ENCODE results near the gene ZCCHC24. TPM values are rescaled to one million over a fixed set of nuclear protein-coding genes. Genes with fewer than 3 reads are reported as not detected.

The ZCCHC24 gene
- total RNA-seq, 1 experiment from 2014 or later = 3.1 TPM

- no peaks in the 10 kb centered on the region; the same call in 1 of the 2 replicates for H3K9me3 ChIP-seq
- no peaks in the 10 kb centered on the region for H3K27me3 ChIP-seq (replicated peaks; ENCODE audit: control insufficient read depth, insufficient read depth, low read length)
- intact Hi-C loops (cut with micrococcal nuclease; ENCODE audit: unreplicated experiment) = no loop called here
- CTCF ChIA-PET = no interaction called here
- TF ChIP-seq CTCF (IDR thresholded peaks at IDR 0.05; ENCODE audit: insufficient read depth in 1 of 2, low read depth in 1 of 2, low read length in 1 of 2, severe bottlenecking in 1 of 2, unreplicated experiment in 1 of 2) = no peak
- no peak overlapping the region for H3K4me3 ChIP-seq (ENCODE audit: low read depth, low read length)
- H3K9me3 Mint-ChIP-seq (ENCODE audit: unreplicated experiment) = no peaks in the 10 kb centered on the region
- H3K4me1 Mint-ChIP-seq (ENCODE audit: low read depth, unreplicated experiment) = no peaks in the 10 kb centered on the region
- H3K36me3 ChIP-seq (ENCODE audit: control insufficient read depth, insufficient read depth, low read length) = no peaks in the 10 kb centered on the region
- no peak overlapping the region for H3K27ac Mint-ChIP-seq (ENCODE audit: unreplicated experiment)
- no peak for DNase-seq
- no peaks in the 10 kb centered on the region for H3K36me3 Mint-ChIP-seq (ENCODE audit: insufficient read depth, unreplicated experiment)
- POLR2A ChIA-PET = no interaction called here
- no peaks in the 10 kb centered on the region for H3K27me3 Mint-ChIP-seq (ENCODE audit: insufficient read depth, unreplicated experiment)
- H3K4me3 Mint-ChIP-seq (ENCODE audit: unreplicated experiment) = no peak overlapping the region
- no peaks in the 10 kb centered on the region for H3K4me1 ChIP-seq
- no TSS peak for BruUV-seq (replicated peaks)
These were observed 77.8 kb downstream of the ZCCHC24 start for GRCh38 chr10:79367426-79368189.

- Mint-ChIP-seq H3K36me3 (ENCODE audit: insufficient read depth, unreplicated experiment) (peaks cover 7% of the 10 kb centered on the region), H3K4me1 (ENCODE audit: low read depth, unreplicated experiment) (peaks cover 8% of the 10 kb centered on the region), H3K9me3 (ENCODE audit: unreplicated experiment) (no peaks in the 10 kb centered on the region), H3K27ac (ENCODE audit: unreplicated experiment) (no peak overlapping the region), H3K4me3 (ENCODE audit: unreplicated experiment) (no peak overlapping the region), H3K27me3 (ENCODE audit: insufficient read depth, unreplicated experiment) (no peaks in the 10 kb centered on the region)
- no peak for DNase-seq
- no peak overlapping the region for H3K4me3 ChIP-seq (ENCODE audit: low read depth, low read length)
- CTCF ChIA-PET = no interaction called here
- no peaks in the 10 kb centered on the region; the same call in 1 of the 2 replicates for H3K36me3 ChIP-seq (ENCODE audit: control insufficient read depth, insufficient read depth, low read length)
- intact Hi-C loops (cut with micrococcal nuclease; ENCODE audit: unreplicated experiment) = no loop called here
- BruUV-seq (replicated peaks) = no TSS peak
- POLR2A ChIA-PET = no interaction called here
- no peaks in the 10 kb centered on the region for H3K27me3 ChIP-seq (replicated peaks; ENCODE audit: control insufficient read depth, insufficient read depth, low read length)
- H3K9me3 ChIP-seq = no peaks in the 10 kb centered on the region
- TF ChIP-seq CTCF (IDR thresholded peaks at IDR 0.05; ENCODE audit: insufficient read depth in 1 of 2, low read depth in 1 of 2, low read length in 1 of 2, severe bottlenecking in 1 of 2, unreplicated experiment in 1 of 2) = no peak
- H3K4me1 ChIP-seq = peaks cover 22% of the 10 kb centered on the region
These were observed 83.6 kb downstream of the ZCCHC24 start for GRCh38 chr10:79361726-79362397.

GRCh38 chr10:79360499-79361342 is 84.7 kb downstream of the ZCCHC24 start:
- Histone ChIP-seq H3K4me3 (ENCODE audit: low read depth, low read length) (no peak overlapping the region), H3K4me1 (peaks cover 22% of the 10 kb centered on the region), H3K36me3 (ENCODE audit: control insufficient read depth, insufficient read depth, low read length) (no peaks in the 10 kb centered on the region; the same call in 1 of the 2 replicates), H3K27me3 (replicated peaks; ENCODE audit: control insufficient read depth, insufficient read depth, low read length) (no peaks in the 10 kb centered on the region), H3K9me3 (no peaks in the 10 kb centered on the region)
- BruUV-seq (replicated peaks) = no TSS peak
- H3K36me3 Mint-ChIP-seq (ENCODE audit: insufficient read depth, unreplicated experiment) = peaks cover 16% of the 10 kb centered on the region
- ChIA-PET CTCF (no interaction called here), POLR2A (no interaction called here)
- H3K27ac Mint-ChIP-seq (ENCODE audit: unreplicated experiment) = no peak overlapping the region
- H3K27me3 Mint-ChIP-seq (ENCODE audit: insufficient read depth, unreplicated experiment) = no peaks in the 10 kb centered on the region
- peaks cover 8% of the 10 kb centered on the region for H3K4me1 Mint-ChIP-seq (ENCODE audit: low read depth, unreplicated experiment)
- intact Hi-C loops (cut with micrococcal nuclease; ENCODE audit: unreplicated experiment) = no loop called here
- no peak for TF ChIP-seq CTCF (IDR thresholded peaks at IDR 0.05; ENCODE audit: insufficient read depth in 1 of 2, low read depth in 1 of 2, low read length in 1 of 2, severe bottlenecking in 1 of 2, unreplicated experiment in 1 of 2)
- no peaks in the 10 kb centered on the region for H3K9me3 Mint-ChIP-seq (ENCODE audit: unreplicated experiment)
- no peak overlapping the region for H3K4me3 Mint-ChIP-seq (ENCODE audit: unreplicated experiment)
- DNase-seq = no peak

Data from Caco-2 (cell line).